ENCODE data around the gene FBLN5. TPM values are rescaled to one million over a fixed set of nuclear protein-coding genes. Genes with fewer than 3 reads are reported as not detected.
A peak's percentile ranks its signal among the peaks of the same experiment; 100 is the strongest.
"Not testable (repeated sequence)": the region's sequence is repeated elsewhere in the genome, so short reads cannot be mapped to it uniquely, and the experiment has no call there.

The FBLN5 gene
- total RNA-seq, 1 donor from 2014 or later, result 130 TPM

GRCh38 chr14:91901449-91902226, 45.9 kb downstream of the FBLN5 start:
- TF ChIP-seq, protein P1, sequence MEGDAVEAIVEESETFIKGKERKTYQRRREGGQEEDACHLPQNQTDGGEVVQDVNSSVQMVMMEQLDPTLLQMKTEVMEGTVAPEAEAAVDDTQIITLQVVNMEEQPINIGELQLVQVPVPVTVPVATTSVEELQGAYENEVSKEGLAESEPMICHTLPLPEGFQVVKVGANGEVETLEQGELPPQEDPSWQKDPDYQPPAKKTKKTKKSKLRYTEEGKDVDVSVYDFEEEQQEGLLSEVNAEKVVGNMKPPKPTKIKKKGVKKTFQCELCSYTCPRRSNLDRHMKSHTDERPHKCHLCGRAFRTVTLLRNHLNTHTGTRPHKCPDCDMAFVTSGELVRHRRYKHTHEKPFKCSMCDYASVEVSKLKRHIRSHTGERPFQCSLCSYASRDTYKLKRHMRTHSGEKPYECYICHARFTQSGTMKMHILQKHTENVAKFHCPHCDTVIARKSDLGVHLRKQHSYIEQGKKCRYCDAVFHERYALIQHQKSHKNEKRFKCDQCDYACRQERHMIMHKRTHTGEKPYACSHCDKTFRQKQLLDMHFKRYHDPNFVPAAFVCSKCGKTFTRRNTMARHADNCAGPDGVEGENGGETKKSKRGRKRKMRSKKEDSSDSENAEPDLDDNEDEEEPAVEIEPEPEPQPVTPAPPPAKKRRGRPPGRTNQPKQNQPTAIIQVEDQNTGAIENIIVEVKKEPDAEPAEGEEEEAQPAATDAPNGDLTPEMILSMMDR (IDR thresholded peaks at IDR 0.05), result no peak
- peaks cover 31% of the 10 kb centered on the region for H3K4me1 ChIP-seq
- H3K9me3 ChIP-seq, result no peaks in the 10 kb centered on the region
- no peaks in the 10 kb centered on the region for H3K36me3 ChIP-seq
- no peaks in the 10 kb centered on the region for H3K27me3 ChIP-seq (ENCODE audit: low read depth)
- ATAC-seq (peak; percentile 25 to 54), DNase-seq (no peak)
- H3K27ac ChIP-seq, result peak overlapping the region; percentile 58
- H3K4me3 ChIP-seq, result no peak overlapping the region
- intact Hi-C loops (cut with DNase I), result no loop called here

DNA sequence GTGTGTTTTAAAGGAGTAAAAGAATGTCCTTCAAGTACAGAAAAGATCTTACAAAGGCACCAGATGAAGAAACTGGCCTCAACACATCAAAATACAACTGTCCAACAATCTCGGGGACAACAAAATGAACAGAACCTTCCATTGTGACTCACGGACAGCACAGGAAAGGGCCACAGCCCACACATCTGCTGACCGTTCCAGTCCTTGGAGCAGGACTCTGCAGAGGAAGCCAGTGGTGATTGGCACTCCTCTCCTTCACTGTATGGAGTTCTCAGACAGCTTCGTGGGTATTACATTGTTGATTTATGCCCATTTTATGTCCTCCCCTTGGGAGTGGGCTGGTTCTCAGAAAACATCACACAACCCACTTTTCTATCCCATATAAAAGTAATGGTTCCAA, 47.7 kb downstream of the FBLN5 start:
- Histone ChIP-seq H3K27ac (peak overlapping the region; percentile 53), H3K36me3 (no peaks in the 10 kb centered on the region), H3K27me3 (ENCODE audit: low read depth) (no peaks in the 10 kb centered on the region), H3K4me1 (peaks cover 32% of the 10 kb centered on the region), H3K9me3 (no peaks in the 10 kb centered on the region), H3K4me3 (no peak overlapping the region)
- DNase-seq (no peak), ATAC-seq (no peak)
- intact Hi-C loops (cut with DNase I), result no loop called here
- TF ChIP-seq, protein P1 (IDR thresholded peaks at IDR 0.05), result no peak

- H3K9me3 ChIP-seq, result no peaks in the 10 kb centered on the region
- ATAC-seq, result peak in 1 of 2 donors; percentile 14
- DNase-seq, result no peak
- peaks cover 32% of the 10 kb centered on the region for H3K4me1 ChIP-seq
- TF ChIP-seq, protein P1 (IDR thresholded peaks at IDR 0.05), result peak; percentile 11
- H3K27me3 ChIP-seq (ENCODE audit: low read depth), result no peaks in the 10 kb centered on the region
- H3K4me3 ChIP-seq, result no peak overlapping the region
- H3K36me3 ChIP-seq, result no peaks in the 10 kb centered on the region
- H3K27ac ChIP-seq, result peak overlapping the region; percentile 53
- intact Hi-C loops (cut with DNase I), result no loop called here
Measured at GRCh38 chr14:91899213-91899612, 48.3 kb downstream of the FBLN5 start.

- TF ChIP-seq, protein P1 (IDR thresholded peaks at IDR 0.05), result no peak
- no peak for ATAC-seq
- Histone ChIP-seq H3K4me1 (peaks cover 32% of the 10 kb centered on the region), H3K27ac (peak overlapping the region; percentile 34), H3K9me3 (no peaks in the 10 kb centered on the region), H3K4me3 (no peak overlapping the region), H3K36me3 (no peaks in the 10 kb centered on the region), H3K27me3 (ENCODE audit: low read depth) (no peaks in the 10 kb centered on the region)
- intact Hi-C loops (cut with DNase I), result no loop called here
- DNase-seq, result no peak
Measured at GRCh38 chr14:91898372-91898771, 49.1 kb downstream of the FBLN5 start.

GRCh38 chr14:91897716-91898115, 49.8 kb downstream of the FBLN5 start:
- H3K4me3 ChIP-seq; H3K27me3 ChIP-seq (ENCODE audit: low read depth); H3K9me3 ChIP-seq; intact Hi-C loops (cut with DNase I); ATAC-seq; H3K36me3 ChIP-seq; DNase-seq: not testable (repeated sequence)
- Histone ChIP-seq H3K4me1 (peaks cover 36% of the 10 kb centered on the region), H3K27ac (peak overlapping the region; percentile 34)

- ATAC-seq (peak; percentile 83 to 92), DNase-seq (peak; percentile 80)
- Histone ChIP-seq H3K4me3 (no peak overlapping the region), H3K36me3 (no peaks in the 10 kb centered on the region), H3K27me3 (ENCODE audit: low read depth) (no peaks in the 10 kb centered on the region), H3K27ac (peak overlapping the region; percentile 34), H3K4me1 (peaks cover 38% of the 10 kb centered on the region), H3K9me3 (no peaks in the 10 kb centered on the region)
- intact Hi-C loops (cut with DNase I), result no loop called here
- TF ChIP-seq, protein P1 (IDR thresholded peaks at IDR 0.05), result no peak
Measured at GRCh38 chr14:91897106-91897701, 50.3 kb downstream of the FBLN5 start.
